Epithelial cell of umbilical artery (primary cell): ENCODE data around the gene KIF3C. TPM values are rescaled to one million over a fixed set of nuclear protein-coding genes. Genes with fewer than 3 reads are reported as not detected.

Experiments
- total RNA-seq: library from RNA; depleted of rRNA; stranded (reverse); fragments of >200 nt; gene quantifications from 2 replicates; pipeline ENCODE4 v1.2.3, GENCODE V29; 2014

KIF3C gene
- total RNA-seq = 8.4 and 9.1 TPM in 2 replicates

DNA sequence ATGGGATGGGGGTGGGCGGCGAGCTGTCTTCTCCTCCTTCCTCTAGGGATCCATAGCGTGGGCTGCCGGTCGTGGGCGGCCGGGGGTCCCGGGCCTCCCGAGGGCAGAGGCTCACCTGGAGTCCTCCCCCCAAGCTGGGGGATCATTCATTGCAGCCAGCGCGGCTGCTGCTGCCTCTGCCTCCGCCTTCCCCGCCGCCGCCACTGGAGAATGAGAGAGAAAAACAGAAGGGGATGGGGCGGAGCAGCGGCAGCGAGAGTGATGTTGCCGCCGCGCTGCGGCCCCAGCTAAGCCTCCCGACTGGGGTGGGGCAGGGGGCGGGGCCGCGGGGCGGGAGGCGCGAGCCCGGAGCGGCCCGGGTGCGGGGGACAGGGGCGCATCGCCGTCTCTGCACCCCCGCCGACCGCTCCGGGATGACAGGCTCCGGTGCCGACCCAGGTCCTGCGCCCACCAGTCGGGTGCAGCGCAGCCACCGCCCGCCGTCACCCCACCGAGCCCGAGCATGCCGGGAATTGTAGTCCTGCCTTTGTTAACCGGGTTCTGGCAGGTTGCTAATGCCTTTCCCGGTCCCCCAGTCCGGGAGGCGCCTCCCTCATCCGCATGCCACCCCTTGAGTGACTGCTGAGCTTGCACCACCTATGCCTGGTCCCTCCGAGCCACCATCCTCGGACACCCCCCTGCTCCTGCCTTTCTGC is at the start of gene KIF3C:
KIF3C (minus strand) TSS at position 225 of the 695 bp plus-strand sequence. CDS start 580 bp downstream, outside the sequence.

GRCh38 chr2:25878361-25879132 is 103.8 kb downstream of the KIF3C start, which contains the start of gene ASXL2:
Gene ASXL2 (minus strand): TSS chr2:25878487. CDS start chr2:25878222, 265 bp downstream.

Other genes with a start within 250 kb of the KIF3C start
- 3.9 and 5.5 TPM in 2 replicates for gene ASXL2, start 104.0 kb downstream of the KIF3C start, total RNA-seq
- gene RAB10, start 51.6 kb upstream of the KIF3C start, total RNA-seq = 80.2 and 148 TPM in 2 replicates
- 0.61 and 0.65 TPM in 2 replicates for gene GAREM2, start 190.6 kb upstream of the KIF3C start, total RNA-seq